Measurements from ENCODE around the gene CCNF. TPM values are rescaled to one million over a fixed set of nuclear protein-coding genes. Genes with fewer than 3 reads are reported as not detected.
A peak's percentile ranks its signal among the peaks of the same experiment; 100 is the strongest.
"Not testable (repeated sequence)": the region's sequence is repeated elsewhere in the genome, so short reads cannot be mapped to it uniquely, and the experiment has no call there.

Gene CCNF
- total RNA-seq, 2 experiments from 2014 or later, result 84.2 to 103 TPM

- Mint-ChIP-seq H3K27ac (no peak overlapping the region), H3K4me3 (peak overlapping the region; percentile 58), H3K36me3 (no peaks in the 10 kb centered on the region), H3K4me1 (peaks cover 17% of the 10 kb centered on the region), H3K9me3 (ENCODE audit: low read depth) (no peaks in the 10 kb centered on the region), H3K27me3 (peaks cover 43% of the 10 kb centered on the region)
- DNase-seq, result no peak
- CTCF ChIA-PET, result interaction anchor here (0.8 kb wide), 1 partner anchor 11 kb away, joined by 3 read pairs; no protein-coding TSS in a partner anchor
- ATAC-seq, result no peak
Observed at GRCh38 chr16:2472885-2473445, 43.7 kb downstream of the CCNF start.

GRCh38 chr16:2473446-2473926 is 44.2 kb downstream of the CCNF start:
- ATAC-seq (peak; percentile 7), DNase-seq (no peak)
- no peaks in the 10 kb centered on the region for H3K9me3 Mint-ChIP-seq (ENCODE audit: low read depth)
- H3K4me3 Mint-ChIP-seq, result peak overlapping the region; percentile 58
- peaks cover 39% of the 10 kb centered on the region for H3K27me3 Mint-ChIP-seq
- CTCF ChIA-PET, result interaction anchor here (0.8 to 2.5 kb wide), 6 partner anchors 10 to 221 kb away, joined by 3 to 9 read pairs (median 3); partner anchors contain the start of gene ECI1
- H3K36me3 Mint-ChIP-seq, result no peaks in the 10 kb centered on the region
- no peak overlapping the region for H3K27ac Mint-ChIP-seq
- peaks cover 16% of the 10 kb centered on the region for H3K4me1 Mint-ChIP-seq

GRCh38 chr16:2473999-2474876 is 45.0 kb downstream of the CCNF start:
- Mint-ChIP-seq H3K27me3 (peaks cover 32% of the 10 kb centered on the region), H3K9me3 (ENCODE audit: low read depth) (no peaks in the 10 kb centered on the region), H3K27ac (peak overlapping the region; percentile 72), H3K36me3 (no peaks in the 10 kb centered on the region), H3K4me3 (peak overlapping the region; percentile 74), H3K4me1 (peaks cover 14% of the 10 kb centered on the region)
- CTCF ChIA-PET, result interaction anchor here (0.7 to 2.5 kb wide), 11 partner anchors 10 to 279 kb away, joined by 3 to 9 read pairs (median 5); partner anchors contain the start of genes ABCA3, ECI1 and TEDC2
- ATAC-seq (peak; percentile 71), DNase-seq (peak; percentile 72)

GRCh38 chr16:2474877-2475412 is 45.7 kb downstream of the CCNF start, which contains the start of gene TBC1D24:
Gene TBC1D24 (plus strand): TSS chr16:2475127. CDS start chr16:2496149, 21,022 bp downstream.
- DNase-seq, result peak; percentile 88
- peak; percentile 71 for ATAC-seq
- Mint-ChIP-seq H3K4me1 (peaks cover 14% of the 10 kb centered on the region), H3K27ac (peak within 1 kb of the TSS; percentile 72), H3K36me3 (no peaks in the 10 kb centered on the region), H3K4me3 (peak within 1 kb of the TSS; percentile 74), H3K27me3 (peaks cover 25% of the 10 kb centered on the region), H3K9me3 (ENCODE audit: low read depth) (no peaks in the 10 kb centered on the region)
- CTCF ChIA-PET, result interaction anchor here (0.8 to 2.5 kb wide), 7 partner anchors 11 to 280 kb away, joined by 4 to 9 read pairs (median 6); partner anchors contain the start of gene TEDC2

GRCh38 chr16:2475413-2476344 is 46.4 kb downstream of the CCNF start:
- Mint-ChIP-seq H3K4me1 (peaks cover 14% of the 10 kb centered on the region), H3K9me3 (ENCODE audit: low read depth) (no peaks in the 10 kb centered on the region), H3K27me3 (peaks cover 18% of the 10 kb centered on the region), H3K4me3 (peak overlapping the region; percentile 58), H3K27ac (no peak overlapping the region), H3K36me3 (no peaks in the 10 kb centered on the region)
- DNase-seq, result peak; percentile 69
- CTCF ChIA-PET, result interaction anchor here (0.8 to 2.5 kb wide), 6 partner anchors 13 to 281 kb away, joined by 4 to 7 read pairs (median 6); partner anchors contain the start of gene TEDC2
- ATAC-seq, result peak; percentile 50

GRCh38 chr16:2476345-2476720 is 47.1 kb downstream of the CCNF start:
- H3K36me3 Mint-ChIP-seq, result no peaks in the 10 kb centered on the region
- H3K27ac Mint-ChIP-seq, result no peak overlapping the region
- CTCF ChIA-PET, result interaction anchor here (1.3 to 1.4 kb wide), 2 partner anchors 14 to 25 kb away, joined by 3 to 4 read pairs; no protein-coding TSS in a partner anchor
- H3K27me3 Mint-ChIP-seq, result peaks cover 16% of the 10 kb centered on the region
- H3K4me1 Mint-ChIP-seq, result peaks cover 14% of the 10 kb centered on the region
- no peaks in the 10 kb centered on the region for H3K9me3 Mint-ChIP-seq (ENCODE audit: low read depth)
- ATAC-seq, result no peak
- peak overlapping the region; percentile 56 for H3K4me3 Mint-ChIP-seq
- DNase-seq, result no peak

- no peaks in the 10 kb centered on the region for H3K36me3 Mint-ChIP-seq
- no peak for DNase-seq
- H3K4me3 Mint-ChIP-seq, result peak overlapping the region; percentile 56
- CTCF ChIA-PET, result interaction anchor here (0.6 to 1.4 kb wide), 4 partner anchors 13 to 454 kb away, joined by 3 to 4 read pairs (median 3); no protein-coding TSS in a partner anchor
- H3K27ac Mint-ChIP-seq, result no peak overlapping the region
- H3K9me3 Mint-ChIP-seq (ENCODE audit: low read depth), result no peaks in the 10 kb centered on the region
- peaks cover 14% of the 10 kb centered on the region for H3K4me1 Mint-ChIP-seq
- H3K27me3 Mint-ChIP-seq, result peaks cover 16% of the 10 kb centered on the region
- ATAC-seq, result no peak
Observed at GRCh38 chr16:2476741-2477140, 47.5 kb downstream of the CCNF start.

- Mint-ChIP-seq H3K9me3 (ENCODE audit: low read depth) (no peaks in the 10 kb centered on the region), H3K27me3 (peaks cover 10% of the 10 kb centered on the region), H3K4me3 (no peak overlapping the region), H3K27ac (no peak overlapping the region), H3K36me3 (no peaks in the 10 kb centered on the region), H3K4me1 (peaks cover 14% of the 10 kb centered on the region)
- CTCF ChIA-PET, result interaction anchor here (0.5 to 1.4 kb wide), 5 partner anchors 13 to 455 kb away, joined by 3 to 4 read pairs (median 3); no protein-coding TSS in a partner anchor
- no peak for DNase-seq
- ATAC-seq, result no peak
Observed at GRCh38 chr16:2477327-2477726, 48.1 kb downstream of the CCNF start.

- CTCF ChIA-PET, result interaction anchor here (0.9 kb wide), 1 partner anchor 23 kb away, joined by 4 read pairs; no protein-coding TSS in a partner anchor
- no peak overlapping the region for H3K27ac Mint-ChIP-seq
Observed at GRCh38 chr16:2478279-2478678, 49.0 kb downstream of the CCNF start.

GRCh38 chr16:2479996-2480395 is 50.7 kb downstream of the CCNF start:
- ATAC-seq; CTCF ChIA-PET; H3K27ac Mint-ChIP-seq; H3K36me3 Mint-ChIP-seq; H3K9me3 Mint-ChIP-seq (ENCODE audit: low read depth); DNase-seq; H3K4me3 Mint-ChIP-seq; H3K27me3 Mint-ChIP-seq: not testable (repeated sequence)
- H3K4me1 Mint-ChIP-seq, result peaks cover 12% of the 10 kb centered on the region

More at GRCh38 chr16:2478279-2478678, 49.0 kb downstream of the CCNF start:
- Mint-ChIP-seq H3K27me3 (peaks cover 2% of the 10 kb centered on the region), H3K4me1 (peaks cover 14% of the 10 kb centered on the region), H3K36me3 (no peaks in the 10 kb centered on the region), H3K9me3 (ENCODE audit: low read depth) (no peaks in the 10 kb centered on the region), H3K4me3 (no peak overlapping the region)
- no peak for ATAC-seq
- no peak for DNase-seq

- Mint-ChIP-seq H3K36me3 (no peaks in the 10 kb centered on the region), H3K9me3 (ENCODE audit: low read depth) (no peaks in the 10 kb centered on the region), H3K27ac (no peak overlapping the region), H3K27me3 (no peaks in the 10 kb centered on the region), H3K4me3 (no peak overlapping the region), H3K4me1 (peaks cover 10% of the 10 kb centered on the region)
- CTCF ChIA-PET, result interaction anchor here (0.9 kb wide), 1 partner anchor 20 kb away, joined by 5 read pairs; no protein-coding TSS in a partner anchor
- DNase-seq (no peak), ATAC-seq (no peak)
Observed at GRCh38 chr16:2480948-2481347, 51.7 kb downstream of the CCNF start.

GRCh38 chr16:2481676-2482075 is 52.4 kb downstream of the CCNF start:
- Mint-ChIP-seq H3K4me1 (peaks cover 11% of the 10 kb centered on the region), H3K27ac (no peak overlapping the region), H3K9me3 (ENCODE audit: low read depth) (no peaks in the 10 kb centered on the region), H3K36me3 (no peaks in the 10 kb centered on the region), H3K4me3 (no peak overlapping the region), H3K27me3 (no peaks in the 10 kb centered on the region)
- CTCF ChIA-PET, result interaction anchor here (0.9 to 1.6 kb wide), 2 partner anchors 19 to 20 kb away, joined by 5 to 10 read pairs; no protein-coding TSS in a partner anchor
- DNase-seq (no peak), ATAC-seq (no peak)
